Subcutaneous adipose tissue (tissue), 4 donors: ENCODE data around the gene ZNF516. TPM values are rescaled to one million over a fixed set of nuclear protein-coding genes. Genes with fewer than 3 reads are reported as not detected.

ENCODE experiments used
- CTCF ChIP-seq: fragments of 450-650 bp; IDR thresholded peaks from one replicate; pipeline ENCODE4 v1.5.1; 2016; ENCODE audit warnings: low read depth, mild to moderate bottlenecking, control low read depth, antibody characterized with exemption, moderate library complexity
- total RNA-seq, 4 donors: library from RNA; depleted of rRNA; stranded (reverse); fragments of >200 nt; gene quantifications; one replicate each; pipeline ENCODE4 v1.1.0, GENCODE V29; 2016

Gene ZNF516
- total RNA-seq, 4 donors from 2014 or later: 15.4 to 22.3 (median 17.5) TPM

GRCh38 chr18:76506974-76507764 lies 12.1 kb upstream of the ZNF516 start:
- TF ChIP-seq CTCF: no peak

- TF ChIP-seq CTCF: no peak
Measured at GRCh38 chr18:76506395-76506794, 11.4 kb upstream of the ZNF516 start.

- TF ChIP-seq CTCF: no peak
Measured at GRCh38 chr18:76505614-76506013, 10.6 kb upstream of the ZNF516 start.

- no peak for TF ChIP-seq CTCF
Measured at GRCh38 chr18:76504749-76505148, 9.7 kb upstream of the ZNF516 start.

GRCh38 chr18:76503649-76504386 lies 8.8 kb upstream of the ZNF516 start:
- TF ChIP-seq CTCF: no peak

- TF ChIP-seq CTCF: no peak
Measured at GRCh38 chr18:76502551-76502950, 7.5 kb upstream of the ZNF516 start.

- no peak for TF ChIP-seq CTCF
Measured at GRCh38 chr18:76499637-76500340, 4.7 kb upstream of the ZNF516 start.
